C4-2B (cell line): Measurements from ENCODE around the gene ENPP6.
"Not testable (repeated sequence)": the region's sequence is repeated elsewhere in the genome, so short reads cannot be mapped to it uniquely, and the experiment has no call there.

Experiments used
- H3K27ac ChIP-seq: fragments of 450-650 bp; 2 replicates; pipeline ENCODE4 v1.5.1; 2017
- ZFX ChIP-seq: fragments of 450-650 bp; IDR thresholded peaks from 2 replicates; pipeline ENCODE4 v1.6.1; 2017
- TF ChIP-seq, protein P1 (sequence below): fragments of 450-650 bp; conservative IDR thresholded peaks from 2 replicates; pipeline ENCODE4 v1.5.1; 2017; ENCODE audit warnings: mild to moderate bottlenecking

The ENPP6 gene

DNA sequence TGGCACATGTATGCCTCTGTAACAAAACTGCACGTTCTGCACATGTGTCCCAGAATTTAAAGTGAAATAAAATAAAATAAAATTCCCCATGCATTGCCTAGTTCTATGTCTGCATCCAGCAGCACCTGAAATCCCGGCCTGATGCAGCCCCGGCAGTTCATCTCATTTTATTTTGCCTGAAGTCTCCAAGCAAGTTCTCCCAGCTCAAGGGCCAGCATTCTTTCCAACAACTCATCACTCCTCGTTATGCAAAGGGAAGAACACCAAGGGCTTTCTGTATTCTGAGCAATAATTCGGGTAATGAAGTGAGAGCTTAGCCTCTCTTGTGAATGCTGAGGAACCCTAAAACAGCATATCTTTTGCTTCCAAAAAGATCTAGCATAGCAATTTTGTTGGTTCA, 2.7 kb downstream of the ENPP6 start:
- no peak for TF ChIP-seq ZFX
- TF ChIP-seq, protein P1, sequence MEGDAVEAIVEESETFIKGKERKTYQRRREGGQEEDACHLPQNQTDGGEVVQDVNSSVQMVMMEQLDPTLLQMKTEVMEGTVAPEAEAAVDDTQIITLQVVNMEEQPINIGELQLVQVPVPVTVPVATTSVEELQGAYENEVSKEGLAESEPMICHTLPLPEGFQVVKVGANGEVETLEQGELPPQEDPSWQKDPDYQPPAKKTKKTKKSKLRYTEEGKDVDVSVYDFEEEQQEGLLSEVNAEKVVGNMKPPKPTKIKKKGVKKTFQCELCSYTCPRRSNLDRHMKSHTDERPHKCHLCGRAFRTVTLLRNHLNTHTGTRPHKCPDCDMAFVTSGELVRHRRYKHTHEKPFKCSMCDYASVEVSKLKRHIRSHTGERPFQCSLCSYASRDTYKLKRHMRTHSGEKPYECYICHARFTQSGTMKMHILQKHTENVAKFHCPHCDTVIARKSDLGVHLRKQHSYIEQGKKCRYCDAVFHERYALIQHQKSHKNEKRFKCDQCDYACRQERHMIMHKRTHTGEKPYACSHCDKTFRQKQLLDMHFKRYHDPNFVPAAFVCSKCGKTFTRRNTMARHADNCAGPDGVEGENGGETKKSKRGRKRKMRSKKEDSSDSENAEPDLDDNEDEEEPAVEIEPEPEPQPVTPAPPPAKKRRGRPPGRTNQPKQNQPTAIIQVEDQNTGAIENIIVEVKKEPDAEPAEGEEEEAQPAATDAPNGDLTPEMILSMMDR, result no peak

DNA sequence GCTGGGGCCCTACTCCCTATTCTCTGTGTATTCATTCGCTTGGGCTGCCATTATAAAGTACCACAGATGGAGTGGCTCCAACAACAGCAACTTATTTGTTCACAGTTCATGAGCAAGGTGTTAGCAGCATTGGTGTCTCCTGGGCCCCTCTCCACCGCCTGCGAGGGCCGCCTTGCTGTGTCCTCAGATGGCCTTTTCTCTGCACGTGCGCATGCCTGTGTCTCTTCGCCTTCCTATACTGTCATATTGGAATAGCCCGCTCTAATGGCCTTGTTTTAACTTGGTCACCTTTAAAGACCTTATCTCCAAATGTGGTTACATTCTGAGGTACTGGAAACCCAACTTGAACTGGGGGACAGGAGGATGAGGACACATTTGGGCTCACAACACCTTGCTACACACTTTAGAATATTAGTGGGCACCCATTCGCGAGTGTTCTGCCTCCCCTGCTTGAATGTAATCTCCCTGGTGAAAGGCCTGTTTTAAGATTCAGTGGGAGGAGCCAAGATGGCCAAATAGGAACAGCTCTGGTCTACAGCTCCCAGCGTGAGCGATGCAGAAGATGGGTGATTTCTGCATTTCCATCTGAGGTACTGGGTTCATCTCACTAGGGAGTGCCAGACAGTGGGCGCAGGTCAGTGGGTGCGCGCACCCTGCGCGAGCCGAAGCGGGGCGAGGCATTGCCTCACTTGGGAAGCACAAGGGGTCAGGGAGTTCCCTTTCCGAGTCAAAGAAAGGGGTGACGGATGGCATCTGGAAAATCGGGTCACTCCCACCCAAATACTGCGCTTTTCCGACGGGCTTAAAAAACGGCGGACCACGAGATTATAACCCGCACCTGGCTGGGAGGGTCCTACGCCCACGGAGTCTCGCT, 9.7 kb downstream of the ENPP6 start:
- not testable (repeated sequence) for H3K27ac ChIP-seq

More for the DNA sequence above, 2.7 kb downstream of the ENPP6 start:
- H3K27ac ChIP-seq, result no peak overlapping the region

DNA sequence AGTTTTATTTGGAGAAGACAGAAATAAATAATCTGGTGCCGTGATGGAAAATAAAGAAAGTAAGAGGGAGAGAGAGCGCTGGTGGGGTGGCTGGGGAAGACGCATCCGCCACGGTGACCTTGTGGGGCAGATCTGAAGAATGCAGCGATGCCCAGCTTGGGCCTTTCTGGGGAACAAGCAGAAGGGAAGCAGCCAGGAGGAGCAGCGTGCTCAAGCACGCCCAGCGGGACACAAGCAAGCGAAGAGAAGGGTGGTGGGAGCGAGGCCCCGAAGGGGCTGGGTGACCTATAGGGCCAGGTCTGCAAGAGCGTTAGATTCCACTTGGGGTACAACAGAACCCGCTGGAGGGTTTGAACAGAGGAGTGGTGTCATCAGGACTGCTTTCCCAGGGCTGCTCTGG, 12.4 kb downstream of the ENPP6 start:
- TF ChIP-seq ZFX, result no peak
- TF ChIP-seq, protein P1, result no peak
- no peak overlapping the region for H3K27ac ChIP-seq

DNA sequence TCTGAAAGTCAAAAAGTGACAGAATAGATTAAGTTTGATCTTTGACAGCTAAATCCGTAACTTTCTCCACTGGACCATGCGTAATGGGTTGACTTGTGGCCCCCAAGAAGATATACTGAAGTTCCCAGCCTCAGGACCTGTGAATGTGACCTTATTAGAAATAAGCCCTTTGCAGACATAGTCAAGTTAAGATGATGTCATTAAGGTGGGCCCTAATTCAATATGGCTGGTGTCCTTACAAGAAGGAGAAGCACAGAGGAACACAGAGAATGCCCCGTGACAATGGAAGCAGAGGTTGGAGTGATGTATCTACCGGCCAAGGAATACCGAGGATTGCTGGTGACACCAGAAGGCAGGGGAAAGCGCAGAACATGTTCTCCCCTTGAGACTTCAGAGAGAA, 14.4 kb downstream of the ENPP6 start:
- TF ChIP-seq, protein P1, result no peak
- TF ChIP-seq ZFX, result no peak

DNA sequence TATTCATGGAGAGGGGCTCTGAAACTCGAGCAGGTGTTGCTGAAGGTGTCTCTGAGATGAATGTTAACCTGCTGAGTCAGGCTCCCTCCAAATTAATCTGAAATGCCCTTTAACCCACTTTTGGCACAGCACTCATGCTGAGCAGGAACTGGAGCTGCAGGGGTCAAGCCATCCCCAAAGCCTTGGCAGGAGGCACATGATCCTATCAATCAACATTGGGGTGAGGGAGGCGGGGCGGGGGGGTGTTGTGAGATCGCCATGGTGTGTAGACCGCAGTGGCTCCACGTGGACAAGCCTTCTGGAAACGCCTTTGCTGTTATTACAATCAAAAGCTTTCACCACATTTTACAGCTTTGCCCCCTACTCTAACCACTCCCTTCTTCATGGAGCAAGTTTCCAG, 16.5 kb downstream of the ENPP6 start:
- no peak for TF ChIP-seq ZFX
- TF ChIP-seq, protein P1, result no peak
- H3K27ac ChIP-seq, result no peak overlapping the region

More for the DNA sequence above, 14.4 kb downstream of the ENPP6 start:
- H3K27ac ChIP-seq, result no peak overlapping the region

DNA sequence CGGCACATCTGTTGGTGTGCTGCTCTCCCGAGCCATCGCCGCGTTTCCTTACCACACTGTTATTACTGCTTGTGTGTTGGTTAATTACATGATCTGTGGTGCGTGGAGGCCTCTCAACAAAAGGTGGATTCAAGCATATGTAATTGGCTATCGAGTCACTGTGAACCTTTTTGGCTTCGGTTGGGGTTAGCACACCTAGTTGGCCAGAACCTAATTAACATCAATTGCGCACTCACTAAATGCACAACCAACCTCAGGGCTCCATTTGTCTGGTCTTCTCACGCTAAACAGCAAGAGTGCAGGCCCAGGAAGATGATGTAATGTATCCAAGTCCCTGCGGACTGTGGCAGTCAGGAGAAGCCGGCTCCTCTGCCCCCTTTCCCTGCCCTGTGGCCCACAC, 17.4 kb downstream of the ENPP6 start:
- no peak overlapping the region for H3K27ac ChIP-seq
- TF ChIP-seq, protein P1, result no peak
- TF ChIP-seq ZFX, result no peak

DNA sequence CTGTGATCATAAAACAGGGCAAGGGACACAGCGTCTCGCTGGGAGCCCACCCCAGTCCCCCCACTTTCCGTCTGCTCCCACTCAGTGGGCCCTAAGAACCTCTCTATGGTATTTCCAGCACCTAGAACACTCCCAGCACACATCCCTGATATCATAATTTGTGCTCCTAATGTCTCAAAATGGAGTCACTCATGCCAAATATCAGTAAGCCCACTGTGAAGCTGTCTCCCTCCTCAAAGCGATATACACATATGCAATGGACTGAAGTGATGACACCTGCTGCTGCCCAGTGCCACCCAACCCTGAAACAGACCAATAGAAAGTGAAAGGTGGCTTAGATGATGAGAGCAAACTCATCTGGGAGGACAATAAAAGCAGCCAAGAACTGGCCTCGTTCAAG, 17.9 kb downstream of the ENPP6 start:
- TF ChIP-seq, protein P1, result no peak
- no peak for TF ChIP-seq ZFX
- H3K27ac ChIP-seq, result no peak overlapping the region

DNA sequence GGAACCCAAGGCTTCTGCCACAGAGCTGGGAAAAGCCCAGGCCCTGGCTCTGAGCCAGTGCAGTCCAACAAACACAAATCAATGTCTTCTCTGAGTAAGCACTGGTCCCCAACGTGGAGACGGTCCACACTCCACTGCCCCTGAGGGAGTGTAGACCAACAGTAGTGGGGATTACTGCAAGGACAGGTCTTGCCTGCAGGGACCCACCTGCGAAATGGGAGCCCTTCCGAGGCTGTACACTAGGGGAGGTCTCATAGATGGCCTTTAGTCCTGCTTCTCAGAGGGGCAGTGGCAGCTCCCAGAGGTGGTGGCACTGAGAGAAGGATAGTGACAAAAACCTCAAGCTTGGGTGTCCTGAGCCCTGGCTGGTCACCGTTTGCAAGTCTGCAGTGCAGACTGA, 19.5 kb downstream of the ENPP6 start:
- TF ChIP-seq, protein P1, result no peak
- no peak for TF ChIP-seq ZFX
- no peak overlapping the region for H3K27ac ChIP-seq
